Measurements from ENCODE around the gene IRAK1BP1.
"Not testable (repeated sequence)": the region's sequence is repeated elsewhere in the genome, so short reads cannot be mapped to it uniquely, and the experiment has no call there.

The IRAK1BP1 gene

GRCh38 chr6:78896227-78896626 is 28.9 kb downstream of the IRAK1BP1 start:
- DNase-seq (ENCODE audit: low read depth): no peak

GRCh38 chr6:78908621-78909020 is 41.3 kb downstream of the IRAK1BP1 start:
- DNase-seq (ENCODE audit: low read depth): no peak

- DNase-seq (ENCODE audit: low read depth): peak; percentile 93
Observed at GRCh38 chr6:78909391-78909790, 42.0 kb downstream of the IRAK1BP1 start.

GRCh38 chr6:78910010-78910409 is 42.7 kb downstream of the IRAK1BP1 start:
- DNase-seq (ENCODE audit: low read depth): peak; percentile 3

- DNase-seq (ENCODE audit: low read depth): no peak
Observed at GRCh38 chr6:78910591-78911171, 43.3 kb downstream of the IRAK1BP1 start.

- DNase-seq (ENCODE audit: low read depth): no peak
Observed at GRCh38 chr6:78911218-78911940, 44.0 kb downstream of the IRAK1BP1 start.

- no peak for DNase-seq (ENCODE audit: low read depth)
Observed at GRCh38 chr6:78916411-78916810, 49.1 kb downstream of the IRAK1BP1 start.

GRCh38 chr6:78917788-78918187 is 50.4 kb downstream of the IRAK1BP1 start:
- DNase-seq (ENCODE audit: low read depth): no peak

- DNase-seq (ENCODE audit: low read depth): not testable (repeated sequence)
Observed at GRCh38 chr6:78921168-78921567, 53.8 kb downstream of the IRAK1BP1 start.

- no peak for DNase-seq (ENCODE audit: low read depth)
Observed at GRCh38 chr6:78925317-78925716, 58.0 kb downstream of the IRAK1BP1 start.

- no peak for DNase-seq (ENCODE audit: low read depth)
Observed at GRCh38 chr6:78935553-78935952, 68.2 kb downstream of the IRAK1BP1 start.

- no peak for DNase-seq (ENCODE audit: low read depth)
Observed at GRCh38 chr6:78936515-78936914, 69.2 kb downstream of the IRAK1BP1 start.

GRCh38 chr6:78942446-78942845 is 75.1 kb downstream of the IRAK1BP1 start:
- DNase-seq (ENCODE audit: low read depth): no peak

- no peak for DNase-seq (ENCODE audit: low read depth)
Observed at GRCh38 chr6:78947529-78947928, 80.2 kb downstream of the IRAK1BP1 start.

- DNase-seq (ENCODE audit: low read depth): peak; percentile 6
Observed at GRCh38 chr6:78947962-78948361, 80.6 kb downstream of the IRAK1BP1 start.

GRCh38 chr6:78948785-78949184 is 81.4 kb downstream of the IRAK1BP1 start:
- no peak for DNase-seq (ENCODE audit: low read depth)

- DNase-seq (ENCODE audit: low read depth): no peak
Observed at GRCh38 chr6:78952362-78952761, 85.0 kb downstream of the IRAK1BP1 start.
